SU-DHL-6 (cell line): ENCODE results near the gene GMEB2.

ENCODE experiments used
- H2AFZ ChIP-seq: fragments of 200-600 bp; sonication (generic); 2 replicates; pipeline ENCODE4 v1.6.1; 2014; ENCODE audit warnings: low read depth, mild to moderate bottlenecking, moderate library complexity, mixed read lengths, antibody characterized with exemption, low read length; ENCODE audit not compliant: severe bottlenecking
- H3F3A ChIP-seq: fragments of 200-600 bp; shearing (Covaris generic); 2 replicates; pipeline ENCODE4 v1.6.0; 2016; ENCODE audit warnings: antibody characterized with exemption, mild to moderate bottlenecking; ENCODE audit not compliant: insufficient read depth
- H3K27ac ChIP-seq: fragments of 200-600 bp; sonication (generic); 2 replicates; pipeline ENCODE4 v1.5.1; 2016; ENCODE audit warnings: low read depth, mild to moderate bottlenecking, low read length, moderate library complexity, mixed read lengths
- H3K27me3 ChIP-seq: fragments of 200-600 bp; sonication (generic), shearing (Covaris generic); 2 replicates; pipeline ENCODE4 v1.6.0; 2014; ENCODE audit warnings: mild to moderate bottlenecking, low read length
- H3K36me3 ChIP-seq: fragments of 200-600 bp; sonication (generic); 2 replicates; pipeline ENCODE4 v1.6.1; 2014; ENCODE audit warnings: mild to moderate bottlenecking, low read length, mixed read lengths
- H3K4me2 ChIP-seq: fragments of 300-600, 200-600 bp; shearing (Covaris generic), sonication (generic); 2 replicates; pipeline ENCODE4 v1.6.0; 2014; ENCODE audit warnings: low read length, low read depth, mild to moderate bottlenecking; ENCODE audit not compliant: poor library complexity, severe bottlenecking
- H3K4me3 ChIP-seq: fragments of 200-600 bp; sonication (generic); 2 replicates; pipeline ENCODE4 v1.5.1; 2014; ENCODE audit warnings: antibody characterized with exemption, low read length, mild to moderate bottlenecking, mixed read lengths; ENCODE audit not compliant: insufficient read depth, poor library complexity, severe bottlenecking
- H3K79me2 ChIP-seq: fragments of 200-600 bp; sonication (generic); 2 replicates; pipeline ENCODE4 v1.6.1; 2014; ENCODE audit warnings: mild to moderate bottlenecking, low read length, moderate library complexity; ENCODE audit not compliant: insufficient read depth
- H3K9ac ChIP-seq: fragments of 200-600 bp; sonication (generic); 2 replicates; pipeline ENCODE4 v1.7.0; 2014; ENCODE audit warnings: mild to moderate bottlenecking, low read length
- H3K9me2 ChIP-seq: fragments of 200-600 bp; sonication (generic); replicated peaks from 2 replicates; pipeline ENCODE4 v1.6.1; 2014; ENCODE audit warnings: low read length; ENCODE audit not compliant: insufficient read depth
- H3K9me3 ChIP-seq: fragments of 200-600 bp; sonication (generic); 2 replicates; pipeline ENCODE4 v1.6.1; 2014; ENCODE audit warnings: low read length, mixed read lengths; ENCODE audit not compliant: insufficient read depth
- H4K20me1 ChIP-seq: fragments of 200-600 bp; sonication (generic); 2 replicates; pipeline ENCODE4 v1.6.1; 2014; ENCODE audit warnings: low read depth, mild to moderate bottlenecking, antibody characterized with exemption, low read length, moderate library complexity, mixed read lengths
- CTCF ChIP-seq: fragments of 200-600 bp; sonication (generic); IDR thresholded peaks from one replicate; pipeline ENCODE4 v1.5.1; 2017; ENCODE audit warnings: antibody characterized with exemption, mild to moderate bottlenecking, low read length, moderate library complexity; ENCODE audit not compliant: insufficient read depth, poor library complexity, severe bottlenecking
- EZH2phosphoT487 ChIP-seq: fragments of 200-600 bp; sonication (generic), shearing (Covaris generic); conservative IDR thresholded peaks from 2 replicates; pipeline ENCODE4 v1.6.1; 2018; ENCODE audit warnings: mild to moderate bottlenecking, antibody characterized with exemption, low read length, moderate library complexity, mixed read lengths

Gene GMEB2

GRCh38 chr20:63582382-63583063 lies 44.4 kb downstream of the GMEB2 start:
- Histone ChIP-seq H4K20me1 (no peaks in the 10 kb centered on the region), H3K4me3 (no peak overlapping the region), H3K27ac (no peak overlapping the region), H3K4me2 (no peak overlapping the region), H3K36me3 (no peaks in the 10 kb centered on the region), H3F3A (no peaks in the 10 kb centered on the region), H2AFZ (no peak overlapping the region), H3K27me3 (no peaks in the 10 kb centered on the region), H3K9ac (no peak overlapping the region), H3K9me3 (no peaks in the 10 kb centered on the region), H3K79me2 (no peaks in the 10 kb centered on the region), H3K9me2 (no peaks in the 10 kb centered on the region)
- TF ChIP-seq EZH2phosphoT487 = no peak
- TF ChIP-seq CTCF = no peak

- Histone ChIP-seq H3K4me2 (no peak overlapping the region), H3K79me2 (no peaks in the 10 kb centered on the region), H3K27me3 (no peaks in the 10 kb centered on the region), H3K9ac (no peak overlapping the region), H3K9me3 (no peaks in the 10 kb centered on the region), H4K20me1 (no peaks in the 10 kb centered on the region), H3K27ac (no peak overlapping the region), H3F3A (no peaks in the 10 kb centered on the region), H2AFZ (no peak overlapping the region), H3K36me3 (no peaks in the 10 kb centered on the region), H3K4me3 (no peak overlapping the region), H3K9me2 (no peaks in the 10 kb centered on the region)
- TF ChIP-seq EZH2phosphoT487 (no peak), CTCF (peak; percentile 22)
These were observed 46.0 kb downstream of the GMEB2 start for GRCh38 chr20:63580796-63581461.

GRCh38 chr20:63579017-63579694 lies 47.7 kb downstream of the GMEB2 start:
- Histone ChIP-seq H3K9me3 (no peaks in the 10 kb centered on the region), H3F3A (no peaks in the 10 kb centered on the region), H2AFZ (no peak overlapping the region), H3K36me3 (no peaks in the 10 kb centered on the region), H4K20me1 (no peaks in the 10 kb centered on the region), H3K4me2 (no peak overlapping the region), H3K27ac (no peak overlapping the region), H3K4me3 (no peak overlapping the region), H3K27me3 (no peaks in the 10 kb centered on the region), H3K9me2 (no peaks in the 10 kb centered on the region), H3K79me2 (no peaks in the 10 kb centered on the region), H3K9ac (no peak overlapping the region)
- no peak for TF ChIP-seq CTCF
- no peak for TF ChIP-seq EZH2phosphoT487
